Stimulated activated CD4-positive, alpha-beta T cell treated with anti-CD3 and anti-CD28 coated beads, Interleukin-15, amount 100 ng/mL, for 24 hours (primary cell): Measurements from ENCODE around the gene SLC19A2.
"Not testable (repeated sequence)": the region's sequence is repeated elsewhere in the genome, so short reads cannot be mapped to it uniquely, and the experiment has no call there.

Experiments used
- DNase-seq: peaks from one replicate; pipeline ENCODE4 v3.0.0-alpha.2; 2020

Gene SLC19A2

GRCh38 chr1:169485431-169486280 is at the start of gene SLC19A2:
Gene SLC19A2 (minus strand): TSS chr1:169485944. CDS start chr1:169485766, 178 bp downstream.
- DNase-seq = peak; percentile 97

- no peak for DNase-seq
Observed at GRCh38 chr1:169534653-169535052, 48.9 kb upstream of the SLC19A2 start.

- not testable (repeated sequence) for DNase-seq
Observed at GRCh38 chr1:169533528-169534190, 47.9 kb upstream of the SLC19A2 start.

- no peak for DNase-seq
Observed at GRCh38 chr1:169530448-169530847, 44.7 kb upstream of the SLC19A2 start.

GRCh38 chr1:169529068-169529642 is 43.4 kb upstream of the SLC19A2 start:
- DNase-seq = no peak

- no peak for DNase-seq
Observed at GRCh38 chr1:169528215-169529067, 42.7 kb upstream of the SLC19A2 start.

- DNase-seq = no peak
Observed at GRCh38 chr1:169527451-169528214, 41.9 kb upstream of the SLC19A2 start.

GRCh38 chr1:169527001-169527400 is 41.3 kb upstream of the SLC19A2 start:
- no peak for DNase-seq

GRCh38 chr1:169526120-169526832 is 40.5 kb upstream of the SLC19A2 start:
- no peak for DNase-seq

GRCh38 chr1:169525391-169525790 is 39.6 kb upstream of the SLC19A2 start:
- no peak for DNase-seq

- no peak for DNase-seq
Observed at GRCh38 chr1:169523904-169524303, 38.2 kb upstream of the SLC19A2 start.

GRCh38 chr1:169521226-169521625 is 35.5 kb upstream of the SLC19A2 start:
- DNase-seq = no peak

- DNase-seq = no peak
Observed at GRCh38 chr1:169517558-169518186, 31.9 kb upstream of the SLC19A2 start.

GRCh38 chr1:169515641-169516040 is 29.9 kb upstream of the SLC19A2 start:
- DNase-seq = no peak

GRCh38 chr1:169514566-169515270 is 29.0 kb upstream of the SLC19A2 start:
- no peak for DNase-seq

- DNase-seq = no peak
Observed at GRCh38 chr1:169513208-169513607, 27.5 kb upstream of the SLC19A2 start.

- no peak for DNase-seq
Observed at GRCh38 chr1:169511316-169512005, 25.7 kb upstream of the SLC19A2 start.

- no peak for DNase-seq
Observed at GRCh38 chr1:169510060-169510459, 24.3 kb upstream of the SLC19A2 start.

- no peak for DNase-seq
Observed at GRCh38 chr1:169509354-169509753, 23.6 kb upstream of the SLC19A2 start.
